HEK293 (cell line): ENCODE data around the gene PRKD1.

Experiments used
- CTCF ChIA-PET: fragments of 350-600 bp; formaldehyde crosslinking; extraction: SDS; loops from one replicate; lab custom pipeline; 2021; ENCODE audit warnings: antibody characterized with exemption; lab: Yijun Ruan, JAX
- POLR2A ChIA-PET: fragments of 300-600 bp; formaldehyde crosslinking; extraction: SDS; loops from one replicate; lab custom pipeline; 2020; ENCODE audit warnings: antibody characterized with exemption, inconsistent platforms; lab: Yijun Ruan, JAX
- H3K27ac ChIP-seq: fragments of 200-500 bp; sonication (Bioruptor generic); 2 replicates; pipeline ENCODE4 v1.5.1; 2014; ENCODE audit warnings: low read depth, low read length, control low read depth, inconsistent platforms; ENCODE audit errors: extremely low read depth
- H3K36me3 ChIP-seq, 2 experiments: fragments of 200-500 bp in 1 of 2; sonication (Bioruptor generic) in 1 of 2; 1 replicate in 1 of 2; 2 replicates in 1 of 2; pipeline ENCODE4 v1.5.1; 2014 to 2017; ENCODE audit warnings: inconsistent platforms in 2 of 2, low read length in 2 of 2; ENCODE audit not compliant: control insufficient read depth in 2 of 2, insufficient read depth in 1 of 2
- H3K4me1 ChIP-seq: fragments of 200-500 bp; sonication (Bioruptor generic); 2 replicates; pipeline ENCODE4 v1.5.1; 2014; ENCODE audit warnings: mild to moderate bottlenecking, low read length, inconsistent platforms; ENCODE audit not compliant: control insufficient read depth, insufficient read depth
- H3K4me3 ChIP-seq: 2 replicates; pipeline ENCODE4 v1.5.1; 2011; ENCODE audit warnings: low read depth, mild to moderate bottlenecking, control low read depth, low read length, moderate library complexity
- H3K9me3 ChIP-seq: fragments of 200-500 bp; sonication (Bioruptor generic); 2 replicates; pipeline ENCODE4 v1.5.1; 2014; ENCODE audit warnings: low read depth, low read length, inconsistent platforms; ENCODE audit not compliant: control insufficient read depth, insufficient read depth
- GLI4 ChIP-seq: fragments of 450-650 bp; formaldehyde crosslinking; IDR thresholded peaks from 2 replicates; pipeline ENCODE4 v1.5.1; 2016; ENCODE audit warnings: missing biosample characterization, missing genetic modification characterization
- ZBTB48 ChIP-seq: fragments of 450-650 bp; formaldehyde crosslinking; IDR thresholded peaks from 2 replicates; pipeline ENCODE4 v1.5.1; 2016; ENCODE audit warnings: missing biosample characterization, missing genetic modification characterization
- ZNF146 ChIP-seq: fragments of 450-650 bp; formaldehyde crosslinking; IDR thresholded peaks from 2 replicates; pipeline ENCODE4 v1.5.1; 2016; ENCODE audit warnings: missing biosample characterization, missing genetic modification characterization
- ZNF24 ChIP-seq: fragments of 450-650 bp; formaldehyde crosslinking; IDR thresholded peaks from 2 replicates; pipeline ENCODE4 v1.5.1; 2016; ENCODE audit warnings: missing biosample characterization, missing genetic modification characterization
- ZNF266 ChIP-seq: fragments of 450-650 bp; formaldehyde crosslinking; IDR thresholded peaks from 2 replicates; pipeline ENCODE4 v1.5.1; 2016; ENCODE audit warnings: missing biosample characterization, missing genetic modification characterization, low read depth
- ZNF404 ChIP-seq: fragments of 450-650 bp; formaldehyde crosslinking; IDR thresholded peaks from 2 replicates; pipeline ENCODE4 v1.5.1; 2017; ENCODE audit warnings: missing biosample characterization, missing genetic modification characterization
- ZNF529 ChIP-seq: fragments of 450-650 bp; formaldehyde crosslinking; IDR thresholded peaks from 2 replicates; pipeline ENCODE4 v1.5.1; 2017; ENCODE audit warnings: missing genetic modification characterization, missing biosample characterization; ENCODE audit not compliant: insufficient replicate concordance
- ZNF561 ChIP-seq: fragments of 450-650 bp; IDR thresholded peaks from 2 replicates; pipeline ENCODE4 v1.5.1; 2018; ENCODE audit warnings: missing biosample characterization, missing genetic modification characterization, borderline replicate concordance
- ZNF600 ChIP-seq: fragments of 450-650 bp; formaldehyde crosslinking; IDR thresholded peaks from 2 replicates; pipeline ENCODE4 v1.5.1; 2016; ENCODE audit warnings: missing biosample characterization, missing genetic modification characterization
- ZNF791 ChIP-seq: fragments of 450-650 bp; formaldehyde crosslinking; IDR thresholded peaks from 2 replicates; pipeline ENCODE4 v1.5.1; 2016; ENCODE audit warnings: missing biosample characterization, missing genetic modification characterization
- TF ChIP-seq, protein P1 (sequence below): fragments of 450-650 bp; formaldehyde crosslinking; IDR thresholded peaks from 2 replicates; pipeline ENCODE4 v1.5.1; 2016; ENCODE audit warnings: missing biosample characterization, missing genetic modification characterization
- TF ChIP-seq, protein P2 (sequence below): fragments of 450-650 bp; formaldehyde crosslinking; IDR thresholded peaks from 2 replicates; pipeline ENCODE4 v1.5.1; 2016; ENCODE audit warnings: missing biosample characterization, missing genetic modification characterization
- TF ChIP-seq, protein P3 (sequence below): fragments of 450-650 bp; formaldehyde crosslinking; IDR thresholded peaks from 2 replicates; pipeline ENCODE4 v1.5.1; 2017; ENCODE audit warnings: missing biosample characterization, missing genetic modification characterization
- TF ChIP-seq, protein P4 (sequence below): fragments of 450-650 bp; formaldehyde crosslinking; IDR thresholded peaks from 2 replicates; pipeline ENCODE4 v1.5.1; 2016; ENCODE audit warnings: missing biosample characterization, missing genetic modification characterization
- TF ChIP-seq, protein P5 (sequence below): fragments of 450-650 bp; formaldehyde crosslinking; IDR thresholded peaks from 2 replicates; pipeline ENCODE4 v1.5.1; 2016; ENCODE audit warnings: missing biosample characterization, missing genetic modification characterization

PRKD1 gene

DNA sequence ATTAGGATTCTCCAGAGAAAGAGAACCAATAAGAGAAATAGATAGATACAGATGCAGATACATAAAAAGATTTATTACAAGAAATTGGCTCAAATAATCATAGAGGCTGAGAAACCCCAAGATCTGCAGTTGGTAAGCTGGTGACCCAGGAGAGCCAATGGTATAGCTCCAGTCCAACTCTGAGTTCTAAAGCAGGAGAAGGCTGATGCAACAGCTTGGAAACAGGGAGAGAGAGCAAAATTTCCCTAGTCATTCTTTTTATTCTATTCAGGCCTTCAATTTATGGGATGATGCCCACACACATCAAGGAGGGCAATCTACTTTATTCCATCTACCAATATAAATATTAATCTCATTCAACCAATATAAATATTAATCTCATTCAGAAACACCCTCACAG is 218.2 kb downstream of the PRKD1 start:
- no peak overlapping the region for H3K27ac ChIP-seq
- TF ChIP-seq, protein P1, sequence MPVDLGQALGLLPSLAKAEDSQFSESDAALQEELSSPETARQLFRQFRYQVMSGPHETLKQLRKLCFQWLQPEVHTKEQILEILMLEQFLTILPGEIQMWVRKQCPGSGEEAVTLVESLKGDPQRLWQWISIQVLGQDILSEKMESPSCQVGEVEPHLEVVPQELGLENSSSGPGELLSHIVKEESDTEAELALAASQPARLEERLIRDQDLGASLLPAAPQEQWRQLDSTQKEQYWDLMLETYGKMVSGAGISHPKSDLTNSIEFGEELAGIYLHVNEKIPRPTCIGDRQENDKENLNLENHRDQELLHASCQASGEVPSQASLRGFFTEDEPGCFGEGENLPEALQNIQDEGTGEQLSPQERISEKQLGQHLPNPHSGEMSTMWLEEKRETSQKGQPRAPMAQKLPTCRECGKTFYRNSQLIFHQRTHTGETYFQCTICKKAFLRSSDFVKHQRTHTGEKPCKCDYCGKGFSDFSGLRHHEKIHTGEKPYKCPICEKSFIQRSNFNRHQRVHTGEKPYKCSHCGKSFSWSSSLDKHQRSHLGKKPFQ (tag by site-specific recombination), result no peak
- TF ChIP-seq, protein P2, sequence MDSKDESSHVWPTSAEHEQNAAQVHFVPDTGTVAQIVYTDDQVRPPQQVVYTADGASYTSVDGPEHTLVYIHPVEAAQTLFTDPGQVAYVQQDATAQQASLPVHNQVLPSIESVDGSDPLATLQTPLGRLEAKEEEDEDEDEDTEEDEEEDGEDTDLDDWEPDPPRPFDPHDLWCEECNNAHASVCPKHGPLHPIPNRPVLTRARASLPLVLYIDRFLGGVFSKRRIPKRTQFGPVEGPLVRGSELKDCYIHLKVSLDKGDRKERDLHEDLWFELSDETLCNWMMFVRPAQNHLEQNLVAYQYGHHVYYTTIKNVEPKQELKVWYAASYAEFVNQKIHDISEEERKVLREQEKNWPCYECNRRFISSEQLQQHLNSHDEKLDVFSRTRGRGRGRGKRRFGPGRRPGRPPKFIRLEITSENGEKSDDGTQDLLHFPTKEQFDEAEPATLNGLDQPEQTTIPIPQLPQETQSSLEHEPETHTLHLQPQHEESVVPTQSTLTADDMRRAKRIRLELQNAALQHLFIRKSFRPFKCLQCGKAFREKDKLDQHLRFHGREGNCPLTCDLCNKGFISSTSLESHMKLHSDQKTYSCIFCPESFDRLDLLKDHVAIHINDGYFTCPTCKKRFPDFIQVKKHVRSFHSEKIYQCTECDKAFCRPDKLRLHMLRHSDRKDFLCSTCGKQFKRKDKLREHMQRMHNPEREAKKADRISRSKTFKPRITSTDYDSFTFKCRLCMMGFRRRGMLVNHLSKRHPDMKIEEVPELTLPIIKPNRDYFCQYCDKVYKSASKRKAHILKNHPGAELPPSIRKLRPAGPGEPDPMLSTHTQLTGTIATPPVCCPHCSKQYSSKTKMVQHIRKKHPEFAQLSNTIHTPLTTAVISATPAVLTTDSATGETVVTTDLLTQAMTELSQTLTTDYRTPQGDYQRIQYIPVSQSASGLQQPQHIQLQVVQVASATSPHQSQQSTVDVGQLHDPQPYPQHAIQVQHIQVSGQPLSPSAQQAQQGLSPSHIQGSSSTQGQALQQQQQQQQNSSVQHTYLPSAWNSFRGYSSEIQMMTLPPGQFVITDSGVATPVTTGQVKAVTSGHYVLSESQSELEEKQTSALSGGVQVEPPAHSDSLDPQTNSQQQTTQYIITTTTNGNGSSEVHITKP (tag by site-specific recombination), result peak; percentile 88
- TF ChIP-seq, all 188 proteins: peak for 1
- H3K4me3 ChIP-seq, result no peak overlapping the region
- no peaks in the 10 kb centered on the region for H3K36me3 ChIP-seq
- ChIA-PET POLR2A (no interaction called here), CTCF (interaction anchor here (0.6 to 1.6 kb wide), 3 partner anchors 12 to 296 kb away, joined by 3 to 4 read pairs (median 3); no protein-coding TSS in a partner anchor)
- H3K4me1 ChIP-seq, result no peaks in the 10 kb centered on the region
- H3K9me3 ChIP-seq, result no peaks in the 10 kb centered on the region

DNA sequence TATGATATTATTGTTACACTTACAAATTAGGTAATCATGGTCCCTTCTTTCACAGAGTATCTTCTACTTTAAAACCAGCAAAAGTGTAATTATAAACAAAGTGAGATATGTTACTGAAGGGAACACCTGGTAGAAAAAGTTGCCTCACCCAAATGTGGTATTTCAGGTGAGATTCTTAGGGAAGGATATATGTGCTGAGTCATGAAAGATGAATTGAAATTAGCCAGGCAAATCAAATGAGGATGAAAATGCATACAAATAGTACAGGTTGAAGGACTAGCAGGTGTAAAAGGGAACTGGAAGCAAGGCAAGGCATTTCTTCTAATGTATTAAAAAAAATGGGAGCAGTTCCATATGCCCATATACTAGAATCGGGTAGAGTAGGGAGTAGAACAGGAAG is 220.9 kb downstream of the PRKD1 start:
- CTCF ChIA-PET, result no interaction called here
- TF ChIP-seq ZNF266 (tag by site-specific recombination), result no peak
- TF ChIP-seq ZNF529 (tag by site-specific recombination), result no peak
- no peak for TF ChIP-seq GLI4 (tag by site-specific recombination)
- TF ChIP-seq ZBTB48 (tag by site-specific recombination), result no peak
- TF ChIP-seq, protein P3, sequence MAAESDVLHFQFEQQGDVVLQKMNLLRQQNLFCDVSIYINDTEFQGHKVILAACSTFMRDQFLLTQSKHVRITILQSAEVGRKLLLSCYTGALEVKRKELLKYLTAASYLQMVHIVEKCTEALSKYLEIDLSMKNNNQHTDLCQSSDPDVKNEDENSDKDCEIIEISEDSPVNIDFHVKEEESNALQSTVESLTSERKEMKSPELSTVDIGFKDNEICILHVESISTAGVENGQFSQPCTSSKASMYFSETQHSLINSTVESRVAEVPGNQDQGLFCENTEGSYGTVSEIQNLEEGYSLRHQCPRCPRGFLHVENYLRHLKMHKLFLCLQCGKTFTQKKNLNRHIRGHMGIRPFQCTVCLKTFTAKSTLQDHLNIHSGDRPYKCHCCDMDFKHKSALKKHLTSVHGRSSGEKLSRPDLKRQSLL (tag by site-specific recombination), result no peak
- TF ChIP-seq ZNF561, result no peak
- TF ChIP-seq ZNF791 (tag by site-specific recombination), result no peak
- TF ChIP-seq ZNF600 (tag by site-specific recombination), result no peak
- TF ChIP-seq, all 188 proteins: peak for 0
- Histone ChIP-seq H3K4me1 (no peaks in the 10 kb centered on the region), H3K27ac (no peak overlapping the region), H3K9me3 (no peaks in the 10 kb centered on the region), H3K4me3 (no peak overlapping the region), H3K36me3 (no peaks in the 10 kb centered on the region)
- POLR2A ChIA-PET, result no interaction called here

DNA sequence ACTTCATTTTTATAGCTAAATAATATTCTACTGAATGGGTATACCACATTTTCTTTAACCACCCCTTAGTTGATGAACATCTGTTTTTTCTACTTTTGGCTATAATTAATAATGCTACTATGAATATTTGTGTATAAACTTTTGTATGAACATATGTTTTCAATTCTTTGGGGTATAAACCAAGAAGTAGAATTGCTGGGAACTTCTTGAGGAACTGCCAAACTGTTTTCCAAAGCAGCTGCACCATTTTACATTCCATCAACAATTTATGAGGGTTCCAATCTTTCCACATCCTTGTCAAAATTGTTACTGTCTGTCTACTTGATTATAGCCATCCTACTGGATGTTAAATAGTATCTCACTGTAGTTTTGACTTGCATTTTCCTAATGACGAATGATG is 221.8 kb downstream of the PRKD1 start:
- no peak overlapping the region for H3K27ac ChIP-seq
- H3K36me3 ChIP-seq, result no peaks in the 10 kb centered on the region
- TF ChIP-seq ZNF404 (tag by site-specific recombination) (no peak), ZNF146 (tag by site-specific recombination) (no peak), ZNF24 (tag by site-specific recombination) (no peak)
- TF ChIP-seq, protein P4, sequence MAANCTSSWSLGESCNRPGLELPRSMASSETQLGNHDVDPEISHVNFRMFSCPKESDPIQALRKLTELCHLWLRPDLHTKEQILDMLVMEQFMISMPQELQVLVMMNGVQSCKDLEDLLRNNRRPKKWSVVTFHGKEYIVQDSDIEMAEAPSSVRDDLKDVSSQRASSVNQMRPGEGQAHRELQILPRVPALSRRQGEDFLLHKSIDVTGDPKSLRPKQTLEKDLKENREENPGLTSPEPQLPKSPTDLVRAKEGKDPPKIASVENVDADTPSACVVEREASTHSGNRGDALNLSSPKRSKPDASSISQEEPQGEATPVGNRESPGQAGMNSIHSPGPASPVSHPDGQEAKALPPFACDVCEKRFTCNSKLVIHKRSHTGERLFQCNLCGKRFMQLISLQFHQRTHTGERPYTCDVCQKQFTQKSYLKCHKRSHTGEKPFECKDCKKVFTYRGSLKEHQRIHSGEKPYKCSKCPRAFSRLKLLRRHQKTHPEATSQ (tag by site-specific recombination), result no peak
- TF ChIP-seq, protein P5, sequence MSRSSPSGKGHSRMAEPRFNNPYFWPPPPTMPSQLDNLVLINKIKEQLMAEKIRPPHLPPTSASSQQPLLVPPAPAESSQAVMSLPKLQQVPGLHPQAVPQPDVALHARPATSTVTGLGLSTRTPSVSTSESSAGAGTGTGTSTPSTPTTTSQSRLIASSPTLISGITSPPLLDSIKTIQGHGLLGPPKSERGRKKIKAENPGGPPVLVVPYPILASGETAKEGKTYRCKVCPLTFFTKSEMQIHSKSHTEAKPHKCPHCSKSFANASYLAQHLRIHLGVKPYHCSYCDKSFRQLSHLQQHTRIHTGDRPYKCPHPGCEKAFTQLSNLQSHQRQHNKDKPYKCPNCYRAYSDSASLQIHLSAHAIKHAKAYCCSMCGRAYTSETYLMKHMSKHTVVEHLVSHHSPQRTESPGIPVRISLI (tag by site-specific recombination), result no peak
- TF ChIP-seq, all 188 proteins: peak for 0
- ChIA-PET CTCF (no interaction called here), POLR2A (no interaction called here)
- Histone ChIP-seq H3K4me1 (no peaks in the 10 kb centered on the region), H3K4me3 (no peak overlapping the region), H3K9me3 (no peaks in the 10 kb centered on the region)
